Measurements from ENCODE around the gene PLPP4. TPM values are rescaled to one million over a fixed set of nuclear protein-coding genes. Genes with fewer than 3 reads are reported as not detected.

PLPP4 gene
- total RNA-seq, 1 experiment from 2014 or later = not detected

DNA sequence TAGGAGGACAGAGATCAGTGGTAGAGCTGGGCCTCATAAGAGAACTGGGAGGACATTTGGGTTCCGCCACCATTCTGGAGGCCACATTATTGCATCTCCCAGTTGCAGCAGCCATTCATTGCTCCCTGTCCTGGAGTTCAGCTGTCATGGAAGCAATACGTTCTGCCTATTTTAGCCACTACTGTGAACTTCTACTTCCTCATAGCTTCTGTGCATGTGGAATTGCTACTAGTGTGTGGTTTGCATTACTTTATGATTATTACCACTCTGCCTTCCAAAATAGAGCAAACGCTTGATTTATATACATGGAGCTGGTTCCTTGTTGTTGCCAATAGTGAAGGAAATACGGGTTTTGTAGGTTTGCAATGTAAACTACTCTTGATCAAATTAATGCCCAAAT is 47.2 kb upstream of the PLPP4 start:
- Histone ChIP-seq H3K4me2 (ENCODE audit: insufficient read depth, insufficient read length, low read length) (no peak overlapping the region), H2AFZ (ENCODE audit: low read length) (no peak overlapping the region), H2AK5ac (ENCODE audit: insufficient read length, low read length) (no peak overlapping the region), H3K18ac (ENCODE audit: insufficient read length, low read depth, low read length) (no peak overlapping the region), H2BK120ac (ENCODE audit: low read depth, low read length, poor library complexity, severe bottlenecking) (no peak overlapping the region), H3K4ac (ENCODE audit: low read depth, low read length) (no peak overlapping the region), H3K27ac (ENCODE audit: insufficient read length, low read depth, low read length) (no peak overlapping the region), H3K79me1 (ENCODE audit: insufficient read depth, low read depth, low read length, poor library complexity, severe bottlenecking) (no peaks in the 10 kb centered on the region), H2BK15ac (ENCODE audit: low read depth, low read length) (no peak overlapping the region), H3K56ac (ENCODE audit: insufficient read length, low read depth, low read length) (no peak overlapping the region), H3K9ac (ENCODE audit: extremely low read depth, insufficient read length, low read length) (no peak overlapping the region), H3K4me1 (ENCODE audit: insufficient read depth, low read length) (no peaks in the 10 kb centered on the region), H2BK12ac (ENCODE audit: insufficient read length, low read depth, low read length) (no peak overlapping the region), H3K23me2 (ENCODE audit: insufficient read length, low read depth, low read length, poor library complexity, severe bottlenecking) (no peaks in the 10 kb centered on the region), H3T11ph (ENCODE audit: low read length) (no peak overlapping the region), H3K23ac (ENCODE audit: insufficient read length, low read depth, low read length) (no peak overlapping the region), H3K79me2 (ENCODE audit: insufficient read depth, low read length) (no peaks in the 10 kb centered on the region), H4K91ac (ENCODE audit: insufficient read length, low read depth, low read length) (no peak overlapping the region), H3K27me3 (ENCODE audit: insufficient read depth, low read length) (no peaks in the 10 kb centered on the region), H4K5ac (ENCODE audit: insufficient read length, low read depth, low read length) (no peak overlapping the region), H4K20me1 (ENCODE audit: control insufficient read depth, insufficient read depth, insufficient read length) (no peaks in the 10 kb centered on the region), H2BK5ac (ENCODE audit: insufficient read length, low read length) (no peak overlapping the region), H3K9me3 (ENCODE audit: control insufficient read depth, low read depth, low read length) (no peaks in the 10 kb centered on the region), H3K14ac (ENCODE audit: insufficient read depth, low read length) (no peak overlapping the region), H2BK20ac (ENCODE audit: low read depth, low read length, poor library complexity, severe bottlenecking) (no peak overlapping the region), H4K8ac (replicated peaks; ENCODE audit: insufficient read length, low read depth, low read length) (no peak overlapping the region)
- H3K9me3 Mint-ChIP-seq = peaks cover 0 to 2% of the 10 kb centered on the region in 2 experiments; a peak in 2 of 5 replicates
- no peaks in the 10 kb centered on the region for H3K36me3 Mint-ChIP-seq (ENCODE audit: insufficient read depth in 1 of 3, low read depth in 3 of 3)
- H3K27me3 Mint-ChIP-seq (ENCODE audit: low read depth) = no peaks in the 10 kb centered on the region; the same call in 1 of the 2 replicates
- peaks cover 0 to 3% of the 10 kb centered on the region in 2 experiments; a peak in 1 of 4 replicates for H3K4me1 Mint-ChIP-seq
- no peak overlapping the region for H3K27ac Mint-ChIP-seq
- WGBS (ENCODE audit: extremely low coverage, insufficient read length, low lambda C conversion rate) = no CpG with 5 or more reads among the region's 4 CpGs
- H3K4me3 Mint-ChIP-seq = no peak overlapping the region
- no peak for DNase-seq
- no peak for TF ChIP-seq CTCF (conservative IDR thresholded peaks at IDR 0.05)

All from H9 (cell line).